EL (cell line): Measurements from ENCODE around the gene TXLNB.

Experiments
- DNase-seq: peaks from one replicate; pipeline ENCODE4 v3.0.0-alpha.2; 2016

The TXLNB gene

DNA sequence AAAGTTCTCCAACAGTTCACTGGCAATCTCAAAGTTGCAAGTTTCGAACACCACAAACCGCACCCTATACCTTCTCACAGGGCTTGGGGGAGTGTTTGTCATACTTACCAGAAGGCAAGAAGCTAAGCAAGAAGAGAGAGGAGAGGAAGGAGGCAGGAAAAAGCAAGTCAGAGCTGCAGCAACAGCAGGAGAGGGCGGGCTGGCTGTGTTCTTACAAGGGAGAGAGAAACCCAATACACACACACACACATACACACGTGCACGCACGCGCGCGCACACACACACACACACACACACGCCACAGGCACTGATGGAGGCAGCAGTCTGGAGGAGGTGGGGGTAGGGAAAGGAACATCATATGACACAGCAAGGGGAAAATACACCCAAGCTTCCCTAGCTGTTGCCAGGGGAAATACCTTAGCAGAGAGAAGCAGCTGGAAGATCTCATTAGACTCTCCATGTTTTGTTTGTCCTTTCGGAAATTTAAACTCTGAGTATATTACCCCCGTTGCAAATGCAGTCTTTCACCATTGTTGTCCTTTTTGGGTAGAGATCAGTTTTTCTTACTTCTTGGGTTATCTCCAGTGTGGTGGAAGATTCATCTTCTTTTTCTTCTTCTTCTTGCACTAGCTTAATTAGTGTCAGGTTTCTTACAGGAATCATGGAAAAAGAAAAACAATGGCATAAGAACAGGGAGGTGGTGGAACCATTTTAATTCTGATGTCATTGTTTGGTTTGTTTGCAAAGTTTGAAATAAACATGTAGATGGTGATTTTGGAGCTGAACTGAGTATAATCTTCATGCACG is at the start of gene TXLNB:
TXLNB (minus strand) TSS at position 186 of the 807 bp plus-strand sequence. CDS start 3,099 bp downstream, outside the sequence.
- DNase-seq, result peak; percentile 55

- no peak for DNase-seq
These were observed 49.3 kb upstream of the TXLNB start for GRCh38 chr6:139341060-139341459.

DNA sequence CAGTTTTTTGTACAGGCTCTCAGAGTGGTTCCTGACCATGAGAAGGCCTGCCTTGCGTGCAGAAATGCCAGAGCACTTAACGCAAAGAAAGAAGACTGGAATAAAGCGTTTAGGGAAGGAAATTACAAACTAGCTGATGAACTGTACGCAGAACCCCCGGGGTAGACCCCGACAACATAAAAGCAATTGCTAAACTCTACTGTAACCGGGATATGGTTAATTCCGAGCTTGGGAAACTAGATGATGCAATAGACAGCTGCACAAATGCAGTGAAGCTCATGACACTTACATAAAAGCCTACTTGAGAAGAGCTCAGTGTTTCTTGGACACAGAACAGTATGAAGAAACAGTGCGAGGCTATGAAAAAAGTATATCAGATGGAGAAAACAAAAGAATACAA is 47.0 kb upstream of the TXLNB start:
- DNase-seq, result no peak

DNA sequence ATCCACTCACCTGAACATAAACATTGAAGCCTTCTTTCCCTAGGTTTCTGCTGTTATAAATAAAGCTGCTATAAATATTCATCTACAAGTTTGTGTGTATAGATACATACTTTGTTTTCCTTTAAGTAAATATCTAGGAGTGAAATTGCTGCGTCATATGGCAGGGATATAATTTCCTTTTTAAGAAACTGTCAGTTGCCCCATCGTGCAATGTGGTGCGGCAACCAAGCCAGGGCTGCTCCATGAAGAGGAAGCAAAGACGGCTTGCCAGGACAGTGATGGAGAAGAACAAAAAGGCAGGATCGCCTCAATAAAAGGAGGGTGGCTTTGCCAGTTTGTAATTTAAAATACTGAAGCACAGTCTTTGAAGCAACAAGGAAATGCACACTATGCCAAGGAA is 46.0 kb upstream of the TXLNB start:
- DNase-seq, result no peak

DNA sequence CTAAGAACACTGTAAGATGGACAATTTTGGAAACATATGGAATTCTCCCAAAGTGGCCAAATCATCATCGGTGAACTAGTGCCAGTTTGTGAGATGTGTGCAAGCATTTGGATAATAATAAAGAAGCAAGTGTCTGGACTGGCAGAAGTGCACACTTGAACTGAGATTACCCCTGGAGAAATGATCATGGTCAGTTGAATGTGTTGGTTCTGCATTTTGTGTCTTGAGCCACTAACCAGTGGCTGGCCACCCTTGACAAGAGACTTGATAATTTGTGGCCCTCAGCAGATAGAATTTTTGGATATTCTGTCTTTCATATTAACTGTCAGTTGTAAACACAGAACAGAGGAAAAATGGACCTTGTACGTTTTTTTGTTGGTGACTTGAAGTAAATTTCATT is 45.2 kb upstream of the TXLNB start:
- no peak for DNase-seq

GRCh38 chr6:139336488-139336887 is 44.7 kb upstream of the TXLNB start:
- DNase-seq, result no peak

GRCh38 chr6:139335447-139336210 is 43.8 kb upstream of the TXLNB start:
- no peak for DNase-seq

- DNase-seq, result peak; percentile 85
These were observed 43.1 kb upstream of the TXLNB start for GRCh38 chr6:139334806-139335446.

DNA sequence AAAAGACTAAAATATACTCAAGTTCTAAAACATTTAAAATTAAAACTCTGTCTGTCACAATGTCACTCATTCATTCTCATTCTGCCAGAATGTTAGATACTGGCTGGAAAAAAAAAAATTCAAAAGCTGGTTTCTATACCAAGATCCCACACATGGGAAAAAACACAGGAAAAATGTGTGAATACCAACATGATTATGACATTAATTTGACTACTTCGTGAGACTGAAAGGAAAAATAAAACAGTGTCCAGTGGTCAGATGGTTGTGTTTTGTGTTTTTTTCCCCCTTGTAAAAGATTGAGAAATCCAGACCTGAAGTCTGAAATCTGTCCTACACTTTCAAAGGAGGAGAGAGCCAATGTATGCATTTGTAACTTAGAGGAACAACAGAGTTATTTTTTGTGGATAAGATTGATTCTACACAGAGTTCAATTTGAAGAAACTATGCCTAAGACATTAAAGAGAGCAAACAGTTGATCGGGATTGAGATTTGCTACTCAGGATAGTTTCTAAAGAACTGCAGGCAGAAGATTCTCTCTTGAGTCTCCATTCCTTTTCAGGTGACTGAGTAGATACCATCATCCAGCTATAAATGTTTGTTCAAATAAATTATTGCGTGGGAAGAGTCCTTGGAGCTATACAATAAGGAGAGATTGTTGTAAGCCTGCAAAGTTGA is 39.2 kb upstream of the TXLNB start:
- no peak for DNase-seq

DNA sequence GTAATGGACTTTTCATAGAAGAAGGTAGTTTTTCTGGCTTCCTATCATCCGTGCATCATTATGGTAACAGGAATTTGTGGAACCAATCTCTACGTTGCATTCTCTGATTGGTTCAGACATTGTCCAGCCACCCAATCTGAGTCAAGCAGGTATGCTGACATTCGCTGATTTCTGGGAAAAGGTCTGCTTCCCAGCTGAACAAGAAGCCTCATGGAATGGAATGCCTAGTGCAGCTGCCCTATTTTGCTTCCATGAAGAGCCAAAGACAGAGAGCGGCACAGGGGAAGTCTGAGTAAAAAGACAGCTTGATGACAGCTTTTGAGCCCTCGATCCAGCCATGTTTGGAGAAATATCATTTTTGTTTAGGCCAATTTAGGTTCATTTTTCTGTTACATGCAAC is 38.5 kb upstream of the TXLNB start:
- DNase-seq, result no peak

GRCh38 chr6:139329224-139329623 is 37.4 kb upstream of the TXLNB start:
- no peak for DNase-seq

DNA sequence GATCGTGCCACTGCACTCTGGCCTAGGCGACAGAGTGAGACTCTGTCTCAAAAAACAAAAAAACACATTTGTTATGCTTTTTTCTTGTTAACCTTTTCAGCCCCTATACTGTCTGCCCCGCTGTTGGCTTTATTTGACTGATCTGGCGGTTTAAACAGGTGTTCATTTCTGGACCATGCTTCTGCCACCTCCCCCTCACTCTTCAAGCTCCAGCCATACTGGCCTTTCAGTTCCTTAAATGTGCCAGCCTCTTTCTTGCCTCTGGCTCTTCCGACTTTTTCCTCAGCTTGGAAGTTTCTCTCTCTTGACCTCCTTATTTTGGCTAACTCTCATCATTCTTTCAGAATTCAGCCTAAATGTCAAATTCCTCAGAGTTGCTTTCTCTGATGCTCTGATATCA is 35.2 kb upstream of the TXLNB start:
- DNase-seq, result no peak

- DNase-seq, result no peak
These were observed 33.9 kb upstream of the TXLNB start for GRCh38 chr6:139325686-139326085.

DNA sequence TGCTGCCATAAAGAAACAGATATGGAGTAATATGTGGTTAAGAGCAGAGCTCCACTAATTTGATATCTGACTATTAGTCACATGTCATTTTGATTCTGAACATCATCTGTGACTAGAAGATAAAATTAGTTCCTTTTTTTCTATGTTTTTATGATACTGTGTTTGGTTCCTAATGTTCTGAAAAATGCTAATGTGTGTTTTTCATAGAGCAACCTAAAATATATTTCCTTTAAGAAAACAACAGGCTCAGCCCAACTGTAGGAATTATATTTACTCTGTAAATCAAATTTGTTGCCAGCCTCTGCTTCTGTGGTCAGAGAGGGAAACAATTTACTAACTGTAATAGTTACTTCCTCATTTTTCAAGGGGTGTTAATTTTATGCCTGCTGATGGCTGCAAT is 33.3 kb upstream of the TXLNB start:
- no peak for DNase-seq

GRCh38 chr6:139324301-139324555 is 32.4 kb upstream of the TXLNB start:
- no peak for DNase-seq

GRCh38 chr6:139323511-139324300 is 31.9 kb upstream of the TXLNB start:
- DNase-seq, result peak; percentile 78

- no peak for DNase-seq
These were observed 28.3 kb upstream of the TXLNB start for GRCh38 chr6:139320081-139320480.

- no peak for DNase-seq
These were observed 25.0 kb upstream of the TXLNB start for GRCh38 chr6:139316622-139317317.

- DNase-seq, result no peak
These were observed 22.2 kb upstream of the TXLNB start for GRCh38 chr6:139313784-139314545.

- no peak for DNase-seq
These were observed 21.4 kb upstream of the TXLNB start for GRCh38 chr6:139313229-139313628.

GRCh38 chr6:139311831-139312230 is 20.0 kb upstream of the TXLNB start:
- DNase-seq, result no peak
